ENCODE data around the gene PEPD. TPM values are rescaled to one million over a fixed set of nuclear protein-coding genes. Genes with fewer than 3 reads are reported as not detected.

The PEPD gene
- total and polyA plus RNA-seq, 5 experiments from 2014 or later: 31.6 to 139 (median 117) TPM

GRCh38 chr19:33450689-33451088 is 70.9 kb downstream of the PEPD start:
- ATAC-seq: no peak

DNA sequence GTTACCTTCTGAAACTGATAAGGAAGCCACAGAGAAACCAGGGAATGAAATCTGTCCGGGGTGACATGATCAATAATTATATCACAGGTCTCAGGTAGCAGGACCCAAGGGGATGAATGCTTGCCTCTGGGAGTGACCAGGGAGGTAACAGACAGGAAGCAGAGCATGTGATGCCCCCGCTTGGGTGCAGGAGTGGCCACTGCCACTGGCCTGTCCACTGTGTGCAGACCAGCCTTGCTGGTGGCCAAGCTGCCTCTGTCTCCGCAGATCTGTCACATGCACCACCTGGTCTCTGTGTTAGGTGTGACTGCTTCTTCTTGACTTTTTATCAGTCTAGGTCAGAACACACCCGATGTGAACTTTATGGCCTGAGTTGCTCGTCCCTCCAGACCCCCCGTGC is 71.8 kb downstream of the PEPD start:
- peaks cover 0 to 2% (median 0%) of the 10 kb centered on the region in 4 donors for H3K4me1 Mint-ChIP-seq
- ATAC-seq: no peak
- no peaks in the 10 kb centered on the region for H3K9me3 Mint-ChIP-seq
- H3K27me3 Mint-ChIP-seq: no peaks in the 10 kb centered on the region
- no peak overlapping the region for H3K4me3 Mint-ChIP-seq
- peak in 1 of 10 donors; percentile 36 for DNase-seq
- POLR2A ChIA-PET: no interaction called here
- peaks cover 0 to 19% (median 5%) of the 10 kb centered on the region in 3 donors for H3K36me3 Mint-ChIP-seq
- H3K27ac Mint-ChIP-seq: no peak overlapping the region

More at GRCh38 chr19:33450689-33451088, 70.9 kb downstream of the PEPD start:
- H3K27ac Mint-ChIP-seq: no peak overlapping the region
- H3K4me3 Mint-ChIP-seq: no peak overlapping the region
- H3K4me1 Mint-ChIP-seq: peaks cover 0 to 2% (median 0%) of the 10 kb centered on the region in 4 donors
- peak in 1 of 10 donors; percentile 19 for DNase-seq
- H3K36me3 Mint-ChIP-seq: peaks cover 0 to 15% (median 5%) of the 10 kb centered on the region in 3 donors
- H3K9me3 Mint-ChIP-seq: no peaks in the 10 kb centered on the region
- POLR2A ChIA-PET: no interaction called here
- no peaks in the 10 kb centered on the region for H3K27me3 Mint-ChIP-seq

GRCh38 chr19:33448159-33448516 is 73.5 kb downstream of the PEPD start:
- peak in 1 of 10 donors; percentile 38 for DNase-seq
- Mint-ChIP-seq H3K27me3 (no peaks in the 10 kb centered on the region), H3K4me3 (no peak overlapping the region), H3K27ac (no peak overlapping the region), H3K9me3 (no peaks in the 10 kb centered on the region), H3K4me1 (peaks cover 0 to 5% (median 0%) of the 10 kb centered on the region in 4 donors), H3K36me3 (peaks cover 0 to 20% (median 5%) of the 10 kb centered on the region in 3 donors)
- POLR2A ChIA-PET: no interaction called here
- ATAC-seq: no peak

DNA sequence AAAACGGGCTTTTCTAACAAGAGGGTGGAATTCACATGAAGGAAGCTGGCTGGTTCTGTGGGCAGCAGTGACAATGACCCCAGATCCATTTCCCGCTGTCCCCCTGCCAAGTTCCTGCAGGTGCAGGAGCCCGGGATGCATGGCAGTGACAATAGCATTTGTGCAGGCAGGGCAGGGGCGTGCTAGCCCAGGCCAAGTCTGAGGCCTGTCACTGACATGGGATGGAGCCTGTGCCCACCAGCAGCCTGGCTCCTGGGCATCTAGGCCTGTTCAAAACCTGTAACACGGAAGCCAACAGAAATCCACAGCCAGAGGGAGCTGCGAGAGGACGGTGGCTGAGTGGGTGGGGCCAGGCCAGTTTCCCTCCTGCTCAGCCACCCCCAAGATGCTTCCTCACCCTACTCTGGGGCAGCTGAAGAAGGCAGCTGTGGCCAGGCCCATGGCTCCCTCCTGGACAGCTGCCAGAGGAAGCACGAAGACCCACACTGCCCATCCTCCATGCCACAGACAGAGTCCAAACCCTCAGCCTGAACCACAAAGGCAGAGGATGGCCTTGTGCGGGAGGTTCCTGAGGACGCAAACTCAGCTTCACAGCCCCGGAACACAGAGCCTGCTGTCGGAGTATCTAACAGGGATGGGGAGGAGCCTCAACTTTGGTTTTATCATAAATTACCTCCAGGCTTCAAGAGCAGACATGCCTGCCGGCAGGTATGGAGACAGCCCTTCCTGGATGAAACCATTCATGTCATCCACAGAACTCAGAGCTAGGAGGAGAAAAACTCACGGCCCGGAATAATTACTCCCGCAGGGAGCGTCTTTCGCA is 74.0 kb downstream of the PEPD start:
- Mint-ChIP-seq H3K9me3 (no peaks in the 10 kb centered on the region), H3K27ac (no peak overlapping the region), H3K27me3 (no peaks in the 10 kb centered on the region), H3K4me1 (peaks cover 0 to 5% (median 0%) of the 10 kb centered on the region in 4 donors), H3K36me3 (peaks cover 0 to 22% (median 5%) of the 10 kb centered on the region in 3 donors), H3K4me3 (no peak overlapping the region)
- DNase-seq (peak in 1 of 10 donors; percentile 32), ATAC-seq (no peak)
- POLR2A ChIA-PET: no interaction called here

- Mint-ChIP-seq H3K9me3 (no peaks in the 10 kb centered on the region), H3K4me3 (no peak overlapping the region), H3K36me3 (peaks cover 0 to 24% (median 6%) of the 10 kb centered on the region in 3 donors), H3K4me1 (peaks cover 0 to 5% (median 1%) of the 10 kb centered on the region in 4 donors), H3K27me3 (no peaks in the 10 kb centered on the region), H3K27ac (no peak overlapping the region)
- ATAC-seq (no peak), DNase-seq (peak in 1 of 10 donors; percentile 50)
- POLR2A ChIA-PET: no interaction called here
Measured at GRCh38 chr19:33446330-33447293, 75.0 kb downstream of the PEPD start.

DNA sequence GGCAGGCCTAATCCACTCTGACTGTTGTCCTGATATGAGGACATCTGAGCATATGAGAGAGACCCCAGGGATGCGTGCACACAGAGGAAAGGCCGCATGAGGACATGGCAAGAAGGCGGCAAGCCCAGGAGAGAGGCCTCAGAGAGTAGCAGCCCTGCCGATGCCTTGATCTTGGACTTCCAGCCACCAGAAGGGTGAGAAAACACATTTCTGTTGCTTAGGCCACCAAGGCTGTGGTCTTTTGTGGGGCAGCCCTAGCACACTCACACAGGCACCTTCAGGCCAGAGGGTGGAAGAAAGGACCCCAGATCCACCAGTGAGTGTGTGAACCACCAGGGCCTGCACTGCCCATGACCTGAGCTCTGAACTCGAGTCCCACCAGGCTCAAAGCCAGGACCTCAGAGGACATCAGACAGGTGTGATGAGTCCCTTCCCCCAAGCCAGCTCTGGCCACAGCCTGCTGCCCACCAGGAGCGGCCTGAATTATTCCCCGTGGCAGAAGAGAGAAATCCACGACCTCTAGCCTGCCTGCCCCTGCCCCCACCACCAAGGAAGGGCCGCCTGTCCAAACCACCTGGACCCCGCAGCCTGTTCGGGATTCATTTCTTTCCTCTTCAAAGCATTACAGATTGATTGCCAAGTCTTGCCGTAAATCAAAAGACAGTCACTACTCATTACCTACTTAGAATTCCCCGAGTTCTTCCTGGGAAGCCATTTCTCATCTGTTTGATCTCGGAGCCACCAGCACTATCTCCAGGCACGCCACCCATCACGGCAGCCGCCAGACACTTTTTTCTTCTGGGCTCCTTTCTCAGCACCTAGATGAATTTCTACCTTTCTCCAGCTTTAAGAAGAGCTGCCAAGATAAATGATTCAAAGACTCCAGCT is 75.9 kb downstream of the PEPD start:
- POLR2A ChIA-PET: no interaction called here
- no peaks in the 10 kb centered on the region for H3K27me3 Mint-ChIP-seq

DNA sequence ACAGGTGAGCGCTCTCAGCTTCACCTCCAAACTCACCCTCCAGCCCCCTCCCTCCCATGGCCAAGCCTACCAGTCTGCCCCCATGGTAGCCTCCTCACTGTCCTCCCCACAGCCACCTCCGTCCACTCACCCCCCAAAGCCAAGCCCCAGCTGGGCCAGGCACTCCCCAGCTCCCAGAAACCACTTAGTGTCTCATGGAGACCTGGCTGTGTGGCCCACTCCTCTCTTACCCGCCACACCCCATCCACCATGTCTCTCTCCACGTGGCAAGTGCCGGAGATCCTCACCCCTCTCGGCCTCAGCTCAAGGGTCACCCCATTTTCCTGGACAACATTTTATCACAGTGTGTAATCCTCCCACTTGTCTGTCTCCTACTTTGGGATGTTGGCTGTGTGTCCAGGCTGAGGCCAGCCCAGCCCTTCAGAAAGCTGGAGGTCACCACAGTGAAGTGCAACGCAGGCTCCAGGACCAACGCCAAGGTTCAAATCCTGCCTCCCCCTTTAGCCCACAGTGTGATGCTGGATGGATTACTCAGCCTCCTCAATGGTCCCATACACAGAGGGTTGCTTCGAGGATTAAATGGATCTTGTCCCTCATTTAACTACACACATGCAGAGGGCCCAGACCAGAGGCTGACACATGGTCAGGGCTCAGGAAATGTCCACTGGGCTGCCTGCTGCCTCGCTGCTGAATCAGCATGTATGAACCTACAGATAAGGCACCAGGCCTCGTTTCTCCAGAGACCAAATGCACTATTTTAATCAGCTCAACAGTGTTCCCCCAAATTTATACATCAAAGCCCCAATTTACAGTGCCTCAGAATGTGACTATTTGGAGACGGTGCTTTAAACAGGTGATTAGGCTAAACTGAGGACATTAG is 76.8 kb downstream of the PEPD start:
- H3K36me3 Mint-ChIP-seq: peaks cover 0 to 21% (median 5%) of the 10 kb centered on the region in 3 donors
- POLR2A ChIA-PET: no interaction called here
- DNase-seq: peak in 1 of 10 donors; percentile 43

More for the DNA sequence above, 75.9 kb downstream of the PEPD start:
- DNase-seq (peak in 1 of 10 donors; percentile 40), ATAC-seq (no peak)
- H3K36me3 Mint-ChIP-seq: peaks cover 0 to 25% (median 6%) of the 10 kb centered on the region in 3 donors
- H3K4me1 Mint-ChIP-seq: peaks cover 0 to 8% (median 3%) of the 10 kb centered on the region in 4 donors
- no peaks in the 10 kb centered on the region for H3K9me3 Mint-ChIP-seq
- H3K27ac Mint-ChIP-seq: no peak overlapping the region
- no peak overlapping the region for H3K4me3 Mint-ChIP-seq

GRCh38 chr19:33443638-33444561 is 77.7 kb downstream of the PEPD start:
- no peaks in the 10 kb centered on the region for H3K27me3 Mint-ChIP-seq
- H3K9me3 Mint-ChIP-seq: no peaks in the 10 kb centered on the region
- peaks cover 0 to 8% (median 3%) of the 10 kb centered on the region in 4 donors for H3K4me1 Mint-ChIP-seq
- ATAC-seq: no peak
- H3K27ac Mint-ChIP-seq: peak overlapping the region in 1 of 10 donors; percentile 25
- POLR2A ChIA-PET: no interaction called here
- peaks cover 0 to 15% (median 1%) of the 10 kb centered on the region in 3 donors for H3K36me3 Mint-ChIP-seq
- no peak overlapping the region for H3K4me3 Mint-ChIP-seq
- peak in 1 of 10 donors; percentile 36 for DNase-seq

More for the DNA sequence above, 76.8 kb downstream of the PEPD start:
- ATAC-seq: no peak
- H3K4me1 Mint-ChIP-seq: peaks cover 0 to 8% (median 3%) of the 10 kb centered on the region in 4 donors
- no peak overlapping the region for H3K4me3 Mint-ChIP-seq
- no peaks in the 10 kb centered on the region for H3K9me3 Mint-ChIP-seq
- H3K27me3 Mint-ChIP-seq: no peaks in the 10 kb centered on the region
- H3K27ac Mint-ChIP-seq: peak overlapping the region in 1 of 10 donors; percentile 25

- POLR2A ChIA-PET: no interaction called here
- Mint-ChIP-seq H3K9me3 (no peaks in the 10 kb centered on the region), H3K27me3 (no peaks in the 10 kb centered on the region), H3K27ac (no peak overlapping the region), H3K36me3 (peaks cover 0 to 12% (median 1%) of the 10 kb centered on the region in 3 donors), H3K4me3 (no peak overlapping the region), H3K4me1 (peaks cover 0 to 8% (median 3%) of the 10 kb centered on the region in 4 donors)
- no peak for ATAC-seq
- no peak for DNase-seq
Measured at GRCh38 chr19:33442706-33443105, 78.9 kb downstream of the PEPD start.

- no peak for DNase-seq
- Mint-ChIP-seq H3K4me3 (no peak overlapping the region), H3K36me3 (peaks cover 0 to 12% (median 1%) of the 10 kb centered on the region in 3 donors), H3K27ac (peak overlapping the region in 1 of 10 donors; percentile 65), H3K9me3 (no peaks in the 10 kb centered on the region), H3K27me3 (no peaks in the 10 kb centered on the region), H3K4me1 (peaks cover 0 to 8% (median 3%) of the 10 kb centered on the region in 4 donors)
- POLR2A ChIA-PET: no interaction called here
- no peak for ATAC-seq
Measured at GRCh38 chr19:33441828-33442227, 79.8 kb downstream of the PEPD start.
